Mesenchymal stem cell (in vitro differentiated cells and primary cell): ENCODE measurements around the gene BFSP2. TPM values are rescaled to one million over a fixed set of nuclear protein-coding genes. Genes with fewer than 3 reads are reported as not detected.

Experiments used
- DNase-seq: peaks from one replicate; pipeline ENCODE4 v3.0.0-alpha.2; 2013
- H2AFZ ChIP-seq: one replicate; pipeline ENCODE4 v1.6.1; 2013; ENCODE audit warnings: low read depth, mild to moderate bottlenecking, control low read depth, inconsistent platforms, low read length, moderate library complexity
- H2AK5ac ChIP-seq: 2 replicates; pipeline ENCODE4 v1.6.1; 2013; ENCODE audit warnings: low read length, moderate library complexity, mild to moderate bottlenecking, inconsistent platforms; ENCODE audit not compliant: severe bottlenecking
- H2BK120ac ChIP-seq: one replicate; pipeline ENCODE4 v1.6.1; 2013; ENCODE audit warnings: low read depth, mild to moderate bottlenecking, inconsistent platforms, low read length, moderate library complexity
- H2BK12ac ChIP-seq, 2 experiments: one replicate each; pipeline ENCODE4 v1.6.1; 2013; ENCODE audit warnings: inconsistent platforms in 2 of 2, low read length in 2 of 2, mild to moderate bottlenecking in 2 of 2, moderate library complexity in 2 of 2, control low read depth in 1 of 2
- H2BK15ac ChIP-seq: one replicate; pipeline ENCODE4 v1.6.1; 2013; ENCODE audit warnings: mild to moderate bottlenecking, low read depth, inconsistent platforms; ENCODE audit not compliant: poor library complexity, severe bottlenecking
- H2BK5ac ChIP-seq: 2 replicates; pipeline ENCODE4 v1.6.1; 2013; ENCODE audit warnings: low read depth, mild to moderate bottlenecking, low read length, control low read depth, inconsistent platforms; ENCODE audit not compliant: poor library complexity, severe bottlenecking
- H3K14ac ChIP-seq, 2 experiments: one replicate each; pipeline ENCODE4 v1.6.1; 2013; ENCODE audit warnings: inconsistent platforms in 2 of 2, low read length in 2 of 2, control low read depth in 1 of 2, mild to moderate bottlenecking in 1 of 2, moderate library complexity in 1 of 2
- H3K18ac ChIP-seq, 2 experiments: one replicate each; pipeline ENCODE4 v1.6.1; 2013; ENCODE audit warnings: inconsistent platforms in 2 of 2, low read length in 2 of 2, control low read depth in 1 of 2, low read depth in 1 of 2, mild to moderate bottlenecking in 1 of 2
- H3K23ac ChIP-seq, 2 experiments: one replicate each; pipeline ENCODE4 v1.6.1; 2013; ENCODE audit warnings: inconsistent platforms in 2 of 2, low read length in 2 of 2, mild to moderate bottlenecking in 2 of 2, moderate library complexity in 2 of 2, control low read depth in 1 of 2
- H3K27ac ChIP-seq: 2 replicates; pipeline ENCODE4 v1.5.1; 2013; ENCODE audit warnings: mild to moderate bottlenecking, moderate library complexity, low read length, control low read depth, inconsistent platforms; ENCODE audit not compliant: poor library complexity, severe bottlenecking
- H3K27me3 ChIP-seq, 2 experiments: 2 replicates each; pipeline versions ENCODE4 v1.6.1 to v1.7.0; 2013; ENCODE audit warnings: low read length in 2 of 2, mild to moderate bottlenecking in 2 of 2, moderate library complexity in 2 of 2, control low read depth in 1 of 2, inconsistent platforms in 1 of 2; ENCODE audit not compliant: control insufficient read depth in 1 of 2, insufficient read depth in 1 of 2
- H3K36me3 ChIP-seq, 2 experiments: 2 replicates each; pipeline versions ENCODE4 v1.6.1 to v1.7.0; 2013; ENCODE audit warnings: low read length in 2 of 2, control low read depth in 1 of 2, inconsistent platforms in 1 of 2, low read depth in 1 of 2, mild to moderate bottlenecking in 1 of 2; ENCODE audit not compliant: insufficient read depth in 2 of 2, control insufficient read depth in 1 of 2
- H3K4ac ChIP-seq, 2 experiments: one replicate each; pipeline ENCODE4 v1.6.1; 2013; ENCODE audit warnings: inconsistent platforms in 2 of 2, low read length in 2 of 2, mild to moderate bottlenecking in 2 of 2, moderate library complexity in 2 of 2, control low read depth in 1 of 2, low read depth in 1 of 2
- H3K4me1 ChIP-seq: 2 replicates; pipeline ENCODE4 v1.6.1; 2013; ENCODE audit warnings: low read depth, low read length, control low read depth; ENCODE audit not compliant: control insufficient read depth, insufficient read depth
- H3K4me2 ChIP-seq: 2 replicates; pipeline ENCODE4 v1.6.1; 2013; ENCODE audit warnings: low read length, mild to moderate bottlenecking, inconsistent platforms; ENCODE audit not compliant: poor library complexity, severe bottlenecking
- H3K4me3 ChIP-seq, 2 experiments: 2 replicates each; pipeline versions ENCODE4 v1.5.1 to v1.7.0; 2013; ENCODE audit warnings: low read length in 2 of 2, mild to moderate bottlenecking in 2 of 2, control low read depth in 1 of 2, low read depth in 1 of 2; ENCODE audit not compliant: insufficient read depth in 1 of 2
- H3K79me1 ChIP-seq: replicated peaks from 2 replicates; pipeline ENCODE4 v1.6.1; 2013; ENCODE audit warnings: mild to moderate bottlenecking, control low read depth, low read length, inconsistent platforms; ENCODE audit not compliant: poor library complexity, severe bottlenecking
- H3K9ac ChIP-seq: 2 replicates; pipeline ENCODE4 v1.7.0; 2013; ENCODE audit warnings: mild to moderate bottlenecking, low read length, moderate library complexity
- H3K9me3 ChIP-seq: 2 replicates; pipeline ENCODE4 v1.7.0; 2013; ENCODE audit warnings: mild to moderate bottlenecking, low read length; ENCODE audit not compliant: control insufficient read depth
- H4K8ac ChIP-seq: one replicate; pipeline ENCODE4 v1.6.1; 2013; ENCODE audit warnings: inconsistent platforms, mild to moderate bottlenecking, low read length, moderate library complexity
- H4K91ac ChIP-seq: one replicate; pipeline ENCODE4 v1.6.1; 2013; ENCODE audit warnings: mild to moderate bottlenecking, low read length, inconsistent platforms
- WGBS: methylation state at CpG from one replicate; pipeline ENCODE4 v1.1.7; 2013; ENCODE audit warnings: mixed read lengths; 5-methylcytosine and 5-hydroxymethylcytosine counted together
- polyA plus RNA-seq, 2 experiments: library from polyadenylated mRNA; stranded (reverse); fragments of 200-250 nt; gene quantifications; one replicate each; pipeline ENCODE4 v1.2.3, GENCODE V29; 2013

The BFSP2 gene, protein sequence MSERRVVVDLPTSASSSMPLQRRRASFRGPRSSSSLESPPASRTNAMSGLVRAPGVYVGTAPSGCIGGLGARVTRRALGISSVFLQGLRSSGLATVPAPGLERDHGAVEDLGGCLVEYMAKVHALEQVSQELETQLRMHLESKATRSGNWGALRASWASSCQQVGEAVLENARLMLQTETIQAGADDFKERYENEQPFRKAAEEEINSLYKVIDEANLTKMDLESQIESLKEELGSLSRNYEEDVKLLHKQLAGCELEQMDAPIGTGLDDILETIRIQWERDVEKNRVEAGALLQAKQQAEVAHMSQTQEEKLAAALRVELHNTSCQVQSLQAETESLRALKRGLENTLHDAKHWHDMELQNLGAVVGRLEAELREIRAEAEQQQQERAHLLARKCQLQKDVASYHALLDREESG
- not detected for polyA plus RNA-seq (2013, experiment 1 of 2)
- not detected for polyA plus RNA-seq (2013, experiment 2 of 2)

DNA sequence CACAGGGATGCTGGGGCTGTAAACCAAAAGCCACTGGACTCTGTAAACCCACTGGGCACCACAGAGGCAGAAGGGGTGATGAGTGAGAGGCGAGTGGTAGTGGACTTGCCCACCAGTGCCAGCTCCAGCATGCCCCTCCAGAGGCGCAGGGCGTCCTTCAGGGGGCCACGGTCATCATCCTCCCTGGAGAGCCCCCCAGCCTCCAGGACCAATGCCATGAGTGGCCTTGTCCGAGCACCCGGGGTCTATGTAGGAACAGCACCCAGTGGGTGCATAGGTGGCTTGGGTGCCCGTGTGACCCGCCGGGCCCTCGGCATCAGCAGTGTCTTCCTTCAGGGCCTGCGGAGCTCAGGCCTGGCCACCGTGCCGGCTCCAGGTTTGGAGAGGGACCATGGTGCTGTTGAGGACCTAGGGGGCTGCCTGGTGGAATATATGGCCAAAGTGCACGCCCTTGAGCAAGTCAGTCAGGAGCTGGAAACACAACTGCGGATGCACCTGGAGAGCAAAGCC, at the start of gene BFSP2:
Gene BFSP2 (plus strand): TSS at position 51 of the 510 bp plus-strand sequence. CDS start 28 bp downstream, at position 79.
- no peaks in the 10 kb centered on the region for H3K36me3 ChIP-seq
- no peak within 1 kb of the TSS for H3K18ac ChIP-seq
- DNase-seq: no peak
- no peak within 1 kb of the TSS for H4K91ac ChIP-seq
- H2BK120ac ChIP-seq: no peak within 1 kb of the TSS
- no peak within 1 kb of the TSS for H2BK12ac ChIP-seq
- H2AK5ac ChIP-seq: no peak within 1 kb of the TSS
- 90% methylated on average over 15 of the region's 15 CpGs for WGBS
- H4K8ac ChIP-seq: no peak within 1 kb of the TSS
- H3K23ac ChIP-seq: no peak within 1 kb of the TSS
- H2BK15ac ChIP-seq: no peak within 1 kb of the TSS
- no peak within 1 kb of the TSS for H3K4me3 ChIP-seq
- no peak within 1 kb of the TSS for H2BK5ac ChIP-seq
- H3K9me3 ChIP-seq: no peaks in the 10 kb centered on the region
- H3K4me2 ChIP-seq: no peak within 1 kb of the TSS
- H3K4ac ChIP-seq: no peak within 1 kb of the TSS
- H3K79me1 ChIP-seq: no peaks in the 10 kb centered on the region
- no peak within 1 kb of the TSS for H3K27ac ChIP-seq
- H3K14ac ChIP-seq: no peak within 1 kb of the TSS
- peaks cover 0 to 3% of the 10 kb centered on the region in 2 experiments for H3K27me3 ChIP-seq
- no peak within 1 kb of the TSS for H2AFZ ChIP-seq
- no peak within 1 kb of the TSS for H3K9ac ChIP-seq
- H3K4me1 ChIP-seq: no peaks in the 10 kb centered on the region

DNA sequence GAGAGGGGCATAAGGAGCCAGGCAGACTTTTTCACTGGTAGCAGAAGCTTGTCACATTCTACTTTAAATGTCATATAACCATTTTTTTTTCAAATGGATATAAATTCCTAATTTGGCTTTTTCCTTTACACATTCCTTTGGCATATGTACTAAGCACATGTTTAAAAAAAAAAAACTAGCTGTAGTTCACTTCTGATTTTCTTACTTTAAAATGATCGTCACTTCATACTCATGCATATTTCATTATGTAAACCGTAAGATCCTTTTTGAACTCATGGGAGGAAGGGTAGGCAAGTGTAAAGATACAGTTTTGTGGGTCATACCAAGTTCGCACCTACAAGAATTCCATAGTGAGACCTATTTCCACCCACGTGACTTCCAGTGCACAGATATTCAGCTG, 45.1 kb upstream of the BFSP2 start:
- Histone ChIP-seq H3K4me3 (no peak overlapping the region), H2BK5ac (no peak overlapping the region), H2AK5ac (no peak overlapping the region), H4K91ac (no peak overlapping the region), H3K18ac (no peak overlapping the region), H3K79me1 (no peaks in the 10 kb centered on the region), H2BK15ac (no peak overlapping the region), H3K14ac (no peak overlapping the region), H3K9me3 (peaks cover 9% of the 10 kb centered on the region), H3K4me2 (no peak overlapping the region), H3K23ac (no peak overlapping the region), H2BK120ac (no peak overlapping the region), H3K27ac (no peak overlapping the region), H2BK12ac (no peak overlapping the region), H3K27me3 (peaks cover 4 to 8% of the 10 kb centered on the region in 2 experiments), H3K9ac (no peak overlapping the region), H4K8ac (no peak overlapping the region), H3K4me1 (no peaks in the 10 kb centered on the region), H3K4ac (no peak overlapping the region), H3K36me3 (no peaks in the 10 kb centered on the region), H2AFZ (no peak overlapping the region)
- no peak for DNase-seq
- 93% methylated on average over 2 of the region's 4 CpGs for WGBS

DNA sequence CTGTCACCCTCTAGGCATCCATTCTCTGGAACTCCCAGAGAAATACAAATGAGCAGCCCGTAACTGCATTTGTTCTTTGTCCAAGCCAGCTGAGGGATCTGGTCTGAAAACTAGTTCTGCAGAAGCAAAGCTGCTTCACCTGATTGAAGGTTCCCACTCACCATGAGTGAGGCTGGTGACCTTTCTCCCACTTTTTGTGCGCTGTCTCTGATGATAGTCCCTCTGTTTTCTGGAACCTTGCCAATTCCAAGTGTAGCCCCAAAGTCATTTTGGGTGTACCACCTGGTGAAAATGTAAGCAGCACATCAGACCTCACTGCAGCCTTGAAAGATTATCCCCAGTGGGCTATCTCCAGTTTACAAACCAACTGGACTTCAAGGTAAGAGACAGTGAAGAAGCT, 39.4 kb upstream of the BFSP2 start:
- no peak overlapping the region for H2BK5ac ChIP-seq
- H2BK120ac ChIP-seq: no peak overlapping the region
- no peaks in the 10 kb centered on the region for H3K4me1 ChIP-seq
- no peak overlapping the region for H2AFZ ChIP-seq
- H2BK15ac ChIP-seq: no peak overlapping the region
- H3K9me3 ChIP-seq: peaks cover 9% of the 10 kb centered on the region
- no peak overlapping the region for H2BK12ac ChIP-seq
- no peaks in the 10 kb centered on the region for H3K79me1 ChIP-seq
- no peak overlapping the region for H3K9ac ChIP-seq
- peaks cover 4 to 10% of the 10 kb centered on the region in 2 experiments for H3K27me3 ChIP-seq
- no peaks in the 10 kb centered on the region for H3K36me3 ChIP-seq
- H3K4me2 ChIP-seq: no peak overlapping the region
- 82% methylated on average over 2 of the region's 2 CpGs for WGBS
- H2AK5ac ChIP-seq: no peak overlapping the region
- no peak overlapping the region for H3K18ac ChIP-seq
- DNase-seq: no peak
- no peak overlapping the region for H3K4ac ChIP-seq
- no peak overlapping the region for H3K14ac ChIP-seq
- no peak overlapping the region for H4K91ac ChIP-seq
- H3K27ac ChIP-seq: no peak overlapping the region
- no peak overlapping the region for H4K8ac ChIP-seq
- H3K4me3 ChIP-seq: no peak overlapping the region
- H3K23ac ChIP-seq: no peak overlapping the region

DNA sequence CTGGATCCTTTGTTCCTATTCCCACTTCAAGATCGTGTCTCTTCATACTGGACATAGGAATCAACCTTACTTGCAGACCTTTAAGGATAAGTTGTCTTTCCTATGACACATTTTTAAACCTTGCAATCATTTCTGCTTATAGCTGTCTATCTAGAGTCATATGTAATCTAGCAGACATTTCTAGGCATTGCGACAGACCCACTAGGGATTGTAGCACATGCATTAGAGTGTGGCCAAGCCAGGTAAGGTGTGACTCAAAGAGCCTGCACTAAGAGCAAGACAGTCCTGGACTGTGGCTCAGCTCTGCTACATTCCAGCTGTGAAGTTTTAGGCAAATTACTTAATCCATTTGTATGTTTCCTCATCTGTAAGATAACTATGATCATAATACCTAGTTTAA, 38.8 kb upstream of the BFSP2 start:
- Histone ChIP-seq H3K23ac (no peak overlapping the region), H3K4ac (no peak overlapping the region), H2AK5ac (no peak overlapping the region), H4K91ac (no peak overlapping the region), H3K4me1 (no peaks in the 10 kb centered on the region), H3K9me3 (peaks cover 9% of the 10 kb centered on the region), H3K36me3 (no peaks in the 10 kb centered on the region), H3K79me1 (no peaks in the 10 kb centered on the region), H3K4me2 (no peak overlapping the region), H3K9ac (no peak overlapping the region), H2BK15ac (no peak overlapping the region), H3K18ac (no peak overlapping the region), H2BK12ac (no peak overlapping the region), H4K8ac (no peak overlapping the region), H2BK5ac (no peak overlapping the region), H3K27ac (no peak overlapping the region), H3K14ac (no peak overlapping the region), H2BK120ac (no peak overlapping the region), H2AFZ (no peak overlapping the region), H3K27me3 (peaks cover 4 to 13% of the 10 kb centered on the region in 2 experiments), H3K4me3 (no peak overlapping the region)
- DNase-seq: no peak
- WGBS: 91% methylated on average over 2 of the region's 2 CpGs
